ENCODE results near the gene CHST12.
"Not testable (repeated sequence)": the region's sequence is repeated elsewhere in the genome, so short reads cannot be mapped to it uniquely, and the experiment has no call there.

CHST12 gene

DNA sequence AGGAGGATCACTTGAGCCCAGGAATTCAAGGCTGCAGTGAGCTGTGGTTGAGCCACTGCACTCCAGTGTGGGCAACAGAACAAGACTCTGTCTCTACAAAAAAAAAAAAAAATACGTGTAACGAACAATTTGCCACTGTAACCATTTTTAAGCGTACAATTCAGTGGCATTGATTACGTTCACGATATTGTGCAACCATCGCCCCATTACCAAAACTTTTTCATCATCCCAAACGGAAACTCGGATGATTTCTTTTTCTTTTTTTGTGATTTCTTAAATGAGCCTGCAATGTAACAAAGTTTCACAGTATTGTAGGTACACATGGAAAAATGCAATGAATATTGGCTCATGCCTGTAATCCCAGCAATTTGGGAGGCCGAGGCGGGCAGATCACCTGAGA, 63.3 kb downstream of the CHST12 start:
- no peak for DNase-seq

GRCh38 chr7:2468227-2468626, 64.8 kb downstream of the CHST12 start:
- peak in 1 of 2 experiments; percentile 40 for DNase-seq

GRCh38 chr7:2469460-2470203, 66.2 kb downstream of the CHST12 start:
- not testable (repeated sequence) for DNase-seq

GRCh38 chr7:2470204-2471021, 67.0 kb downstream of the CHST12 start:
- DNase-seq = peak in 1 of 2 experiments; percentile 22

- DNase-seq = peak in 1 of 2 experiments; percentile 29
Observed at GRCh38 chr7:2471022-2471329, 67.6 kb downstream of the CHST12 start.

- DNase-seq = peak; percentile 86 to 96
Observed at GRCh38 chr7:2471396-2471795, 68.0 kb downstream of the CHST12 start.

DNA sequence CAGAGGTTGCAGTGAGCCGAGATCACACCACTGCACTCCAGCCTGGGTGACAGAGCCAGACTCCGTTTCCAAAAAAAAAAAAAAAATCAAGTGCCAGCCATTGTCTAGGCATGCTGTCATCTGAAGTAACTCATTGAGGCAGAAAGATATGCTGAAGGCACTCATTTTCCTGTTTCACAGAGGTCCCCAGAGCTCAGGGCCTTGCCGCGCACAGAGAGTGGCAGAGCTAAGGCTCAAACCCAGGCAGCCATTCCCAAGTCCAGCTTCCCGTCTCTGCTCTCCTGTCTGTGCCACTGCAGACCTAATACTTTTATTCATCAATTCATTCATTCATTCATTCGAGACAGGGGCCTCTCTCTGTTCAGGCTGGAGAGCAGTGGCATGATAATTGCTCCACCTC, 69.3 kb downstream of the CHST12 start:
- no peak for DNase-seq

DNA sequence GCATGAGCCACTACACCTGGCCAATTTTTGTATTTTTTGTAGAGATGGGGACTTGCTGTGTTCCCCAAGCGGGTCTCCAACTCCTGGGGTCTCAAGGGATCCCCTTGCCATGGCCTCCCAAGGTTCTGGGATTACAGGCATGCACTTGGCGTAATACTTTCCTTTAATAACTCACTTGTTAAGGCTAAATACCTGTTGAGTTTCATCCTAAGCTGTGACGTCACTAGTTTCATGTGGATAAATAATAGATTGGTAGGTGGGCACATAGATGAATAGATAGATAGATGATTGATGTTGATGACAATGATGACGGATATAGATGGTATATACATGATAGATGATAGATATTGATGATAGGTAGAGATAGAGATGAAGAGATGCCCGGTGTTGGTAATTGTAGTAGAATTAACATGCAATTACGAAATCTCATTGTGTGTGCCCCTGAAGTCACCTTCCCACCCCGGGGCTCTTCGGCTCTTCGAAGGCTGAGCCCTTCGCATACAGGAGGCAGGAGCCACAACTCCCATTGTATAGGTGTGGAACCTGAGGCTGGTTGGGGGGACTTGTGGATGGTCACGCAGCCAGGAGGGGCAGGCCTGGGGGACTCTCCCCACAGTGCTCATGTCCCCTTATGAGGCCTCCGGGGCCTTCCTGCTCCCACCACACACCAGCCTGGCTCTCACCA, 70.2 kb downstream of the CHST12 start:
- DNase-seq = no peak

DNA sequence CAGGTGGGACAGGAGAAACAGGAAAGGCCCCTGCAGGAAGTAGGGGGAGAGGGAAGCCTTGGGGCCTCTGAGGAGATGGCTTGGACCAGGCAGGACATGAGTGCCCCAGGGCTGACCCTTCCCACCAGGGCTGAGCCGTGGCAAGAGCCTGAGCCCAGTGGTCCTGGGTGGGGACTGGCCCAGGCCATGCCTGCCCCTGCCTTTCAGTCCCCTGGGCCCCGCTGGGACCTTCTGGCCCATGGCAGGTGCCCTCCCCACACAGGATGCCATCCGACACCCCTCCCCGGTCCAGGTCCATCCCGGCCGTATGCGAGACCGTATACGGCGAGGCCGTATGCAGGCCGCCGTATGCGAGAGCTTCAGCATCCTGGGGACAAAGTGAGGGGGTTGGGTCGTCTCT, 70.8 kb downstream of the CHST12 start:
- no peak for DNase-seq

DNA sequence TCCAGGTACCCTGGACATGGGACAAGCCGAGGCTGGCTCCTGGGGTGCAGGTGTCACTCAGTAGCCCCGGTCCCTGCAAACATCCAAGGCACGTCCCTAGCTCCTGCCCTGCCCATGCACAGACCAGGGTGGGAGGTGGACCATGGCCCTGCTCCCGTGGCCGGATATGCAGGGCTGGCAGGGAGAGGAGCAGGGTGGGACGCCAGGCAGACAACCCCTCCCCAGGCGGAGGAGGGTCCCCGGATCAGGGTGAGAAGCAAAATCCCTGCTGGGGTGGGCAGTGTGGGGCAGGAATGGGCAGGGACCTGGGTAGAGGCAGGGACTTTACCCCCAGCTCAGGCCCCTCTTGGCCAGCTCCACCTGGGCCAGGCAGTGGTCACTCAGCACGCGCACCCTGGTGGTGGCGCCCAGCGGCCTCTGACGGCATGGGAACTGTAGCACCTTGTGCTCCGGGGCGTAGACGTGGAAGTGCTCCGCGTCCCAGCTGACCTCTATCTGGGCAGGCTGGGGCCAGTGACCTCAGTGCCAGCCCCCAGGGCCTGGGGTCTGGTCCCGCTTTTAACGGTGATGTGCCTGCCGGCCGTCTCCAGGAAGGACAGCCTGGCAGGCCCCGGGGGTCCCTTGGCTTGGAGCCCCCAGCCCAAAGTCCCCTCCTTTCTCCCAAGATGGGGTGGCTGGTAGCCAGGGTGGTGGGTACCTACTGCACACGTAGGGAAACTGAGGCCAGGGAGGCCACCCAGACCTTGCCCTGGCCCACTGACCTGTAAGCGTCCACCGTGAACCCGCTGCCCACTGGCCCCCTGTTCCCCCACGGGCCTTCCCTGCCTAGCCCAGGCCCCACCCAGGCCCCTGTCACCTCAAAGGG, 71.6 kb downstream of the CHST12 start:
- no peak for DNase-seq

DNA sequence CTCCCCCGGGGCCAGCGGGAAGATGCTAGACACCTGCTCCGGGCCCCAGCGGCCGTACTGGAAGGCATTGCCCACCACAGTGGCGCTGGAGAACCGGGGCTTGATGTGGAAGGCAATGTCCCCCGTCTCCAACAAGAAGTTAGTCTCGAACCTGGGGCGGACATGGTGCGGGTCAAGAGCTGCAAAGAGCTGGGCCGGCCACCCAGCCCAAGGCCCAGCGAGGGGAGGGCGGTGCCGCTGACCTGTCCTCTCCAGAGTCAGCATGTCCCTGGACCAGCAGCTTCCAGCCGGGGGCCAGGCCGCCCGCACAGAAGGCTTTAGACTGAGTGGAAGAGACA, 72.2 kb downstream of the CHST12 start:
- DNase-seq = no peak

DNA sequence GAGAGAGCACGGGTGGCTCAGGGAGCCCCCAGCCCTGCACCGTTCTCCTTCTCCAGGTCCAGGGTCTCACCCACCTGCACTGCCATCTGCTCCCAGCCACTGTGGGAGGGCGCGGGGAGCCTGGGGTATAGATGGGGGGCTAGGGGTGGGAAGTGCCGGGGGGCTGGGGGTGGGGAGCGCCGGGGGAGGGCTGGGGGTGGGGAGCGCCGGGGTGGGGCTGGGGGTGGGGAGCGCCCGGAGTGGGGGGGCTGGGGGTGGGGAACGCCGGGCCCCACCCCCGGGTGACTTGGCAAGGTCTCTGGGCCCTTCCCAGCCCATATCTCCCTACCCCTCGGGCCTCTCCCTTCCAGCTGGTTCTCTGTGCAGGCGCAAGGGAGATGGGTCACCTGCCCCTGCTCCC, 72.9 kb downstream of the CHST12 start, which contains the start of gene GRIFIN:
Gene GRIFIN (minus strand): TSS at position 101 of the 400 bp plus-strand sequence. CDS start 15 bp downstream, at position 86.
- DNase-seq = no peak

DNA sequence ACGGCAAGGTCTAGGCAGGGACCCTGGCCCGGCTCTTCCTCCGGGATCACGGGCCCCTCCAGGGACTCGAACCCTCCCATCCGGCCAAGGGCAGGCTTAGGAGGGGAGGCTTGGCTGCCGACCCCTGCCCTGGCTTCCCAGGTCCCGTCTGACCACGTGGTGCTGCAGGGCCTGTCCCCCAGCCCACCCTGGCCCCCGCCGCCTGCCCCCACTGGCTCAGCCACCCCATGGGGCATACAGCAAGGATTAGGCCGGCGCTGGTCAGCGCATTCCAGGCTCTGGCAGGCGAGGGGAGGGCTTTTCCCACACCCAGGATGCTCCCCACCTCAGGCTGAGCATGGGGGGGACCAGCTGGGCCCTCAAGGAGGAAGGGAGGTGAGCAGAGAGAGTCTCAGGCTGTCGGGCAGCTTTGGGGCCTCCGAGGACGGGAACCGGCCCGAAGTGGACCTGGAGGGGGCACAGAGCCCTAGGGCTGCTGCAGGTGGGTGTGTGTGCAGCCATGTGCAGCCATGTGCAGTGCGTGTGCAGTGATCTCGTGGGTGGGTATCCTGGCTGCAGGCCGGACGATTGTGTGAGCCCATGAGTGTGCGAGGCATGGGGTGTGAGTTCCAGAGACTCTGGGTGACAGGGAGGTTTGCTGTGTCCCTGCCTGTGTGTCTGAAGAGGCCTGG, 73.5 kb downstream of the CHST12 start:
- DNase-seq = no peak

DNA sequence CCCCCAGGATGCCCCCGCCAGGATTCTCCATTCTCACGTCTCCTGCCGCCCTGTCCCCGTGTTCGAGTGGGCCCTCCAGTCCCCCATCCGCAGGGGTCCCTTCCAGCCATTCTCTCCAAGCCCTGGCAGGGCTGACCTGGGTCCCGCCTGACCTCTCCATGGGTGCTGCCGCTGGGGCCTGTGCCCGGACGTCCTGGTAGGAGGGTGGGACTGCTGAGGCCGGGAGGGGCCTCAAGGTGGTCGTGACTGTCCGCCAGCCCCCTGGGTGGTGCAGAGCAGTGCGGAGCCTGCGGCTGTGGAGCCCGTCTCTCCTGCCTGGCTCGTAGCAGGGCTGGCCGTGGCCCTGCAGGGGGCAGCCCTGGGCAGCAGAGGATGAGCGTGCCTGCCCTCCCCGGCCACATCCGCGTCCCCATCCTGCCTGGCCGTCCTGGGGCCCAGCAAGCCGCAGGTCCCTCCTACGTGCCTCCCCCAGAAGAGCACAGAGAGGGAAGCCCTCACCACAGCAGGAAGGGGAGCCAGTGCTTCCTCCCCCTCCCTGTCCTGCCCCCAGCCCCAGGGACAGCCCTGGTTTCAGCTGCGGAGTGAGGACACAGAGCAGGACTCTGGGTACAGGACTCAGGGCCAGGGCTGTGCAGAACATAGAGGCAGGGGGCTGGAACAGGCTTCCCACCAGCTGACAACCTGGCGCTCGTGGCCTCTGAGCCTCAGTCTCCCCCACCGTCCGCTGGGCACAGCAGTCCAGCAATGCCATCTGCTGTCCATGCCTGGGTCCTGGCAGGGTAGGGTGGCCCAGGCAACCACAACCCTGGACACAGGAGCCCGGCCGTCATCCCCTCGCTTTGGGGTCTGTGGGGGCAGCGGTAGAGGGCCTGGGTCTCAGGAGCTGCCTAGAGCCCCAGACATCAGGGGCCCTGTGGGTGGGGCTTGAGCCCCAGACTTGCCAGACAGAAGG, 74.3 kb downstream of the CHST12 start:
- DNase-seq = peak; percentile 69 to 84

GRCh38 chr7:2478399-2478785, 75.0 kb downstream of the CHST12 start:
- DNase-seq = peak in 1 of 2 experiments; percentile 33

- no peak for DNase-seq
Observed at GRCh38 chr7:2478800-2479199, 75.4 kb downstream of the CHST12 start.

DNA sequence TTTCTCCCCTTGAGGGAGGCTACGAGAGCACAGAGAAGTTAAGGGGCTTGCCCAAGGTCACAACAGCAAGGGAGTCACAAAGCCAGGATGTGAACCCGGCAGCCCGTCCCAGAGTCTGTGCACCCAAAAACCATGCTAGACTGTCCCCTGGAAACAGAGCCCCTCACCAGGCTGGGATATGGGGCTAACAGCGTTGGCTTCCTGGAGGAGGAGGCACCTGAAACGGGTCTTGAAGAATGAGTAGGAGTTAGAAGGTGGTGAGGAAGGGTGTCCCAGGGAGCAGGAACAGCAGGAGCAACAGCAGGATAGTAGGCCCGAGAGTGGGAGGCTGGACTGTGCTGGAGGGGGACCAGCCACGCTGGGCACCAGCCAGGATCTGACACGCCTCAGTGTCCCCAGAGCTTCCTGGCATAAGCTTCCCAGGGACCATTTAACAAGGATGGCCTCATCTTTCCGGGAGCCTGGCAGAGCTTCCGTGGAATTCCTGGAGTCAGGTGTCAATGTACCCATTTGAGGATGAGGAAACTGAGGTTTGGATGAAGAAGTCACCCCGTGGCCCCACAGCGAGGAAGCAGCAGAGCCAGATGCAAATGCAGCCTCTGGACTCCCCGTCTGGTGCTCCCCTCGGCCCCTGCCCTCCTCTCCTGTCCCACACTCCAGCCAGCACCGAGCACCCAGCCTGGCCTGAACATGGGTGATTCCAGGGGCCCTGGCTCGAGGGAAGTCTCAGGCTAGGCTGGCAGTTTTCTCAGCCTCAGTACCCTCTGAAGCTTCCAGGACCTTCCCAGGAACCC, 76.1 kb downstream of the CHST12 start:
- DNase-seq = no peak

- no peak for DNase-seq
Observed at GRCh38 chr7:2480070-2480408, 76.6 kb downstream of the CHST12 start.

GRCh38 chr7:2481195-2481594, 77.8 kb downstream of the CHST12 start:
- DNase-seq = no peak

- peak in 1 of 2 experiments; percentile 19 for DNase-seq
Observed at GRCh38 chr7:2482725-2483451, 79.5 kb downstream of the CHST12 start.

Data from SHP77 (cell line).